ENCODE measurements around the gene ZDHHC13. TPM values are rescaled to one million over a fixed set of nuclear protein-coding genes. Genes with fewer than 3 reads are reported as not detected.
"Not testable (repeated sequence)": the region's sequence is repeated elsewhere in the genome, so short reads cannot be mapped to it uniquely, and the experiment has no call there.

The ZDHHC13 gene
- total RNA-seq, 1 experiment from 2014 or later, result 8.3 TPM

DNA sequence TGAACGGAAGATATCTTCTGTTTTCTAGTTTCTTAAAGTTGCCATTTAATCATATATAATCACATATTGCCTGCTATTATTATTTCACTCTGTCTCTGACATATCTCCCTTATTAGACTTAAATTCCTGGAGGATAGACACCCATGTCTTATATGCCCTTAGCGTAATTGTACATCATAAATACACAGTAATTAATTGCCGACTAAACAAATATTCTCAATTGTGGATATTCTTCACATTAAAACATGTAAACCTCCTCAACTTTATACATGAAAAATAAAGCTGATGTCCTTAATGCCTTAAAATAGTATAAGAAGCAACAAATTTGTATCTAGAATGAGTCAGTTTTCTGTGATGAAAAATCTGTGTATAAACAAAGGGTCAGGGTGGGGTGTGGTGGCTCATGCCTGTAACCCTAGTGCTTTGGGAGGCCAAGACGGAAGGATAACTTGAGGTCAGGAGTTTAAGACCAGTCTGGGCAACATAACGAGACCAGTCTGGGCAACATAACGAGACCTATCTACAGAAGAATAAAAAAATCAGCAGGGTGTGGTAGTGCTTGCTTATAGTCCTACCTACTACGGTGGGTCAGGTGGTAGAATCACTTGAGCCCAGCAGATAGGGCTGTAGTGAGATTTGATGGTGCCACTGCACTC lies 6.1 kb downstream of the ZDHHC13 start:
- Mint-ChIP-seq H3K27me3 (ENCODE audit: insufficient read depth, unreplicated experiment) (no peaks in the 10 kb centered on the region), H3K36me3 (ENCODE audit: insufficient read depth, unreplicated experiment) (no peaks in the 10 kb centered on the region), H3K4me1 (ENCODE audit: insufficient read depth, unreplicated experiment) (peaks cover 16% of the 10 kb centered on the region), H3K9me3 (ENCODE audit: unreplicated experiment) (no peaks in the 10 kb centered on the region), H3K27ac (ENCODE audit: low read depth, unreplicated experiment) (no peak overlapping the region), H3K4me3 (ENCODE audit: unreplicated experiment) (no peak overlapping the region)
- TF ChIP-seq, protein P1, sequence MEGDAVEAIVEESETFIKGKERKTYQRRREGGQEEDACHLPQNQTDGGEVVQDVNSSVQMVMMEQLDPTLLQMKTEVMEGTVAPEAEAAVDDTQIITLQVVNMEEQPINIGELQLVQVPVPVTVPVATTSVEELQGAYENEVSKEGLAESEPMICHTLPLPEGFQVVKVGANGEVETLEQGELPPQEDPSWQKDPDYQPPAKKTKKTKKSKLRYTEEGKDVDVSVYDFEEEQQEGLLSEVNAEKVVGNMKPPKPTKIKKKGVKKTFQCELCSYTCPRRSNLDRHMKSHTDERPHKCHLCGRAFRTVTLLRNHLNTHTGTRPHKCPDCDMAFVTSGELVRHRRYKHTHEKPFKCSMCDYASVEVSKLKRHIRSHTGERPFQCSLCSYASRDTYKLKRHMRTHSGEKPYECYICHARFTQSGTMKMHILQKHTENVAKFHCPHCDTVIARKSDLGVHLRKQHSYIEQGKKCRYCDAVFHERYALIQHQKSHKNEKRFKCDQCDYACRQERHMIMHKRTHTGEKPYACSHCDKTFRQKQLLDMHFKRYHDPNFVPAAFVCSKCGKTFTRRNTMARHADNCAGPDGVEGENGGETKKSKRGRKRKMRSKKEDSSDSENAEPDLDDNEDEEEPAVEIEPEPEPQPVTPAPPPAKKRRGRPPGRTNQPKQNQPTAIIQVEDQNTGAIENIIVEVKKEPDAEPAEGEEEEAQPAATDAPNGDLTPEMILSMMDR (IDR thresholded peaks at IDR 0.05; ENCODE audit: unreplicated experiment), result no peak
- no peak for DNase-seq (ENCODE audit: unreplicated experiment)
- intact Hi-C loops (cut with micrococcal nuclease), result no loop called here
- CTCF ChIA-PET, result interaction anchor here (0.6 to 1.9 kb wide), 3 partner anchors 46 to 701 kb away, joined by 3 to 15 read pairs (median 3); no protein-coding TSS in a partner anchor
- POLR2A ChIA-PET, result no interaction called here
- no TSS peak for BruUV-seq (replicated peaks)

DNA sequence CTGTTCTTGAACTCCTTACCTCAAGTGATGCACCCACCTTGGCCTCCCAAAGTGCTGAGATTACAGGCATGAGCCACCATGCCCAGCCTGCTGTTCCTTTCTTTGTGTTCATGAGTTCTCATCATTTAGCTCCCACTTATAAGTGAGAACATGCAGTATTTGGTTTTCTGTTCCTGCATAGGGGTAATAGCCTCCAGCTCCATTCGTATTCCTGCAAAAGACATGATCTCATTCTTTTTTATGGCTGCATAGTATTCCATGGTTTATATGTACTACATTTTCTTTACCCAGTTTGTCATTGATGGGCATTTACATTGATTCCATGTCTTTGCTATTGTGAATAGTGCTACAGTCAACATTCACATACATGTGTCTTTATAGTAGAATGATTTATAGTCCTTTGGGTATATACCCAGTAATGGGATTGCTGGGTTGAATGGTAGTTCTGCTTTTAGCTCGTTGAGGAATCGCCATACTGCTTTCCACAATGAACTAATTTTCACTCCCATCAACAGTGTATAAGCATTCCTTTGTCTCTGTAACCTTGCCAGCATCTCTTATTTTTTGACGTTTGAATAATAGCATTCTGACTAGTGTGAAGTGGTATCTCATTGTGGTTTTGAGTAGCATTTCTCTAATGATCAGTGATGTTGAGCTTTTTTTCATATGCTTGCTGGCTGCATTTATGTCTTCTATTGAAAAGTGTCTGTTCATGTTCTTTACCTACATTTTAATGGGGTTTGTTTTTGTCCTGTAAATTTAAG lies 9.8 kb downstream of the ZDHHC13 start:
- H3K36me3 Mint-ChIP-seq (ENCODE audit: insufficient read depth, unreplicated experiment); BruUV-seq (replicated peaks); H3K27ac Mint-ChIP-seq (ENCODE audit: low read depth, unreplicated experiment); H3K9me3 Mint-ChIP-seq (ENCODE audit: unreplicated experiment); H3K4me3 Mint-ChIP-seq (ENCODE audit: unreplicated experiment); H3K27me3 Mint-ChIP-seq (ENCODE audit: insufficient read depth, unreplicated experiment); H3K4me1 Mint-ChIP-seq (ENCODE audit: insufficient read depth, unreplicated experiment); intact Hi-C loops (cut with micrococcal nuclease); DNase-seq (ENCODE audit: unreplicated experiment): not testable (repeated sequence)
- ChIA-PET POLR2A (interaction anchor here (0.9 to 1.5 kb wide), 2 partner anchors 10 to 55 kb away, joined by 3 to 6 read pairs; partner anchors contain the start of gene ZDHHC13), CTCF (interaction anchor here (0.6 to 1.6 kb wide), 3 partner anchors 16 to 82 kb away, joined by 3 to 6 read pairs (median 4); no protein-coding TSS in a partner anchor)

DNA sequence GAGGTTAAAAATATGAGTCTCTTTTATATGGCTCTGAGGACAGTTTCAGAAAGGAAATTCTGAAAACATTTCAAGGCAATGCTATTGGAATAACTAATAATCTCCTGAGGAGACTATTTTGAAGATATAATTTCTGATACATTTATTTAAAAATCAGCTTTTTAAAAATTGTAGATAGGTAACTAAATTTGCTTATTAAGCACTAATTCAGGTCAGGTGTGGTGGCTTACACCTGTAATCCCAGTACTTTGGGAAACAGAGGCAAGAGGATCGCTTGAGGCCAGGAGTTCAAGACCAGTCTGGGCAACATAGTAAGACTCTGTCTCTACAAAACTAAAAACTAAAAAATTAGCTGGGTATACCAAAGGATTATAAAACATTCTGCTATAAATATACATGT lies 17.0 kb downstream of the ZDHHC13 start:
- TF ChIP-seq, protein P1 (IDR thresholded peaks at IDR 0.05; ENCODE audit: unreplicated experiment), result no peak
- intact Hi-C loops (cut with micrococcal nuclease), result no loop called here
- BruUV-seq (replicated peaks), result no TSS peak
- peaks cover 7% of the 10 kb centered on the region for H3K9me3 Mint-ChIP-seq (ENCODE audit: unreplicated experiment)
- no peaks in the 10 kb centered on the region for H3K27me3 Mint-ChIP-seq (ENCODE audit: insufficient read depth, unreplicated experiment)
- no peak for DNase-seq (ENCODE audit: unreplicated experiment)
- peaks cover 21% of the 10 kb centered on the region for H3K36me3 Mint-ChIP-seq (ENCODE audit: insufficient read depth, unreplicated experiment)
- H3K4me1 Mint-ChIP-seq (ENCODE audit: insufficient read depth, unreplicated experiment), result no peaks in the 10 kb centered on the region
- ChIA-PET POLR2A (interaction anchor here (1.0 to 1.1 kb wide), 2 partner anchors 17 to 66 kb away, joined by 4 read pairs; partner anchors contain the start of gene ZDHHC13), CTCF (interaction anchor here (0.7 kb wide), 1 partner anchor 652 kb away, joined by 5 read pairs; no protein-coding TSS in a partner anchor)
- H3K27ac Mint-ChIP-seq (ENCODE audit: low read depth, unreplicated experiment), result no peak overlapping the region
- H3K4me3 Mint-ChIP-seq (ENCODE audit: unreplicated experiment), result no peak overlapping the region

DNA sequence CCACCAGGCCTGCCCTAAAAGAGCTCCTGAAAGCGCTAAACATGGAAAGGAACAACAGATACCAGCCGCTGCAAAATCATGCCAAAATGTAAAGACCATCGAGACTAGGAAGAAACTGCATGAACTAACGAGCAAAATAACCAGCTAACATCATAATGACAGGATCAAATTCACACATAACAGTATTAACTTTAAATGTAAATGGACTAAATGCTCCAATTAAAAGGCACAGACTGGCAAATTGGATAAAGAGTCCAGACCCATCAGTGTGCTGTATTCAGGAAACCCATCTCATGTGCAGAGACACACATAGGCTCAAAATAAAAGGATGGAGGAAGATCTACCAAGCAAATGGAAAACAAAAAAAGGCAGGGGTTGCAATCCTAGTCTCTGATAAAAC lies 19.9 kb downstream of the ZDHHC13 start:
- H3K4me1 Mint-ChIP-seq (ENCODE audit: insufficient read depth, unreplicated experiment); H3K9me3 Mint-ChIP-seq (ENCODE audit: unreplicated experiment); CTCF ChIA-PET; H3K27ac Mint-ChIP-seq (ENCODE audit: low read depth, unreplicated experiment); POLR2A ChIA-PET; H3K4me3 Mint-ChIP-seq (ENCODE audit: unreplicated experiment); BruUV-seq (replicated peaks); DNase-seq (ENCODE audit: unreplicated experiment); H3K27me3 Mint-ChIP-seq (ENCODE audit: insufficient read depth, unreplicated experiment); intact Hi-C loops (cut with micrococcal nuclease): not testable (repeated sequence)
- peaks cover 15% of the 10 kb centered on the region for H3K36me3 Mint-ChIP-seq (ENCODE audit: insufficient read depth, unreplicated experiment)

DNA sequence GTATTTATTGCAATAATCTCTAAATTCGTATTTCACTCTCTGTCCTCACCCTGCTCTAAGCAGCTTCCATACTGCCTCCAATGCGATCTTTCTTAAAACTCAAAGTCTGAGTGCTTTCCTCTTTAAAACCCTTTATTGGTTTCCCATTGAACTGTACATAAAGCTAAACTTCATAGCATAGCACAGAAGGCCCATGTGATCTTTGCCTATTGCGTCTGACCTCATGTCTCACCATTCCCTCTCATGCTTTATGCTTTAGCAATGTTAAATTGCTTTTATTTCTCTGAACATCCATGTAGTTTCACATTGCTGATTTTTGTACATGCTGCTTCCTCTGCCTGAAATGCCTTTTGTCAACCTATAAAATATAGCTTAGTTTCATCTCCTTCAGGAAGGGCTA lies 28.4 kb downstream of the ZDHHC13 start:
- Mint-ChIP-seq H3K4me1 (ENCODE audit: insufficient read depth, unreplicated experiment) (no peaks in the 10 kb centered on the region), H3K36me3 (ENCODE audit: insufficient read depth, unreplicated experiment) (peaks cover 13% of the 10 kb centered on the region), H3K27me3 (ENCODE audit: insufficient read depth, unreplicated experiment) (no peaks in the 10 kb centered on the region), H3K9me3 (ENCODE audit: unreplicated experiment) (no peaks in the 10 kb centered on the region), H3K27ac (ENCODE audit: low read depth, unreplicated experiment) (no peak overlapping the region), H3K4me3 (ENCODE audit: unreplicated experiment) (no peak overlapping the region)
- CTCF ChIA-PET, result interaction anchor here (0.6 to 1.1 kb wide), 2 partner anchors 69 to 1498 kb away, joined by 3 to 4 read pairs; no protein-coding TSS in a partner anchor
- TF ChIP-seq, protein P1 (IDR thresholded peaks at IDR 0.05; ENCODE audit: unreplicated experiment), result no peak
- intact Hi-C loops (cut with micrococcal nuclease), result no loop called here
- no TSS peak for BruUV-seq (replicated peaks)
- POLR2A ChIA-PET, result no interaction called here
- DNase-seq (ENCODE audit: unreplicated experiment), result no peak

Data from MCF 10A (cell line).